IMR-90 (cell line): Measurements from ENCODE around the gene DOCK2. TPM values are rescaled to one million over a fixed set of nuclear protein-coding genes. Genes with fewer than 3 reads are reported as not detected.

ENCODE experiments used
- ATAC-seq: fragments of 200-7000 bp; cut with Tn5 transposase; 2 replicates; pipeline ENCODE4 v1.9.1; 2020; ENCODE audit warnings: low read depth, mild to moderate bottlenecking, moderate library complexity
- BruUV-seq: library from RNA; stranded (reverse); fragments of 400-500 nt; replicated peaks from 2 replicates; lab custom pipeline; 2021; lab: Mats Ljungman, UMichigan
- CTCF ChIA-PET: fragments of 300-600 bp; formaldehyde crosslinking; extraction: SDS; loops from one replicate; lab custom pipeline; 2021; ENCODE audit warnings: antibody characterized with exemption; lab: Yijun Ruan, JAX
- POLR2A ChIA-PET: fragments of 300-600 bp; sonication (Branson Sonifier 250); formaldehyde crosslinking; loops from one replicate; lab custom pipeline; 2022; ENCODE audit warnings: antibody characterized with exemption; ENCODE audit not compliant: unreplicated experiment; lab: Charles Lee
- DNase-seq: peaks from one replicate; pipeline ENCODE4 v3.0.0; 2013
- H2AFZ ChIP-seq: replicated peaks from 2 replicates; pipeline ENCODE3; 2013; ENCODE audit warnings: low read length, mild to moderate bottlenecking; ENCODE audit not compliant: poor library complexity
- H2AK5ac ChIP-seq: 2 replicates; pipeline ENCODE4 v1.6.1; 2013; ENCODE audit warnings: low read depth, low read length, inconsistent platforms
- H2AK9ac ChIP-seq: replicated peaks from 2 replicates; pipeline ENCODE3; 2013; ENCODE audit warnings: mild to moderate bottlenecking, low read depth, low read length, moderate library complexity; ENCODE audit not compliant: poor library complexity
- H2BK120ac ChIP-seq: 2 replicates; pipeline ENCODE4 v1.6.1; 2013; ENCODE audit warnings: low read depth, low read length, inconsistent platforms
- H2BK15ac ChIP-seq: 3 replicates; pipeline ENCODE4 v1.6.1; 2013; ENCODE audit warnings: low read depth, low read length, inconsistent platforms
- H2BK20ac ChIP-seq: 2 replicates; pipeline ENCODE4 v1.6.1; 2013; ENCODE audit warnings: low read depth, mild to moderate bottlenecking, inconsistent platforms, low read length, moderate library complexity
- H2BK5ac ChIP-seq: 2 replicates; pipeline ENCODE4 v1.6.1; 2013; ENCODE audit warnings: mild to moderate bottlenecking, low read depth, low read length, inconsistent platforms; ENCODE audit not compliant: poor library complexity, severe bottlenecking
- H3K14ac ChIP-seq: replicated peaks from 2 replicates; pipeline ENCODE4 v1.6.1; 2013; ENCODE audit warnings: low read depth, low read length, inconsistent platforms
- H3K18ac ChIP-seq: 2 replicates; pipeline ENCODE4 v1.6.1; 2013; ENCODE audit warnings: low read depth, low read length, control low read depth
- H3K23ac ChIP-seq: 2 replicates; pipeline ENCODE4 v1.6.1; 2013; ENCODE audit warnings: low read depth, low read length, inconsistent platforms
- H3K27ac ChIP-seq: 2 replicates; pipeline ENCODE4 v1.5.1; 2013; ENCODE audit warnings: mild to moderate bottlenecking, control low read depth, low read length; ENCODE audit not compliant: insufficient read depth
- H3K27me3 ChIP-seq: 2 replicates; pipeline ENCODE4 v1.6.1; 2013; ENCODE audit warnings: low read length; ENCODE audit not compliant: control insufficient read depth, insufficient read depth
- H3K36me3 ChIP-seq: 2 replicates; pipeline ENCODE4 v1.6.1; 2013; ENCODE audit warnings: low read length, mixed read lengths; ENCODE audit not compliant: control insufficient read depth, insufficient read depth
- H3K4ac ChIP-seq: 2 replicates; pipeline ENCODE4 v1.6.1; 2013; ENCODE audit warnings: low read depth, low read length, inconsistent platforms
- H3K4me1 ChIP-seq: 2 replicates; pipeline ENCODE4 v1.6.1; 2013; ENCODE audit warnings: low read length, mixed read lengths; ENCODE audit not compliant: control insufficient read depth, insufficient read depth
- H3K4me2 ChIP-seq: 2 replicates; pipeline ENCODE4 v1.6.1; 2013; ENCODE audit warnings: low read depth, mild to moderate bottlenecking, control low read depth, low read length, moderate library complexity
- H3K4me3 ChIP-seq: 2 replicates; pipeline ENCODE4 v1.5.1; 2013; ENCODE audit warnings: low read depth, mild to moderate bottlenecking, control low read depth, low read length, moderate library complexity; ENCODE audit not compliant: insufficient read depth
- H3K56ac ChIP-seq: 2 replicates; pipeline ENCODE4 v1.6.1; 2013; ENCODE audit warnings: low read length, inconsistent platforms; ENCODE audit not compliant: insufficient read depth; ENCODE audit errors: extremely low read depth
- H3K79me1 ChIP-seq, 2 experiments: 2 replicates each; pipeline ENCODE4 v1.6.1; 2013; ENCODE audit warnings: low read length in 2 of 2, inconsistent platforms in 1 of 2, low read depth in 1 of 2
- H3K9ac ChIP-seq: 2 replicates; pipeline ENCODE4 v1.6.1; 2013; ENCODE audit warnings: low read depth, low read length, control low read depth
- H3K9me1 ChIP-seq: 2 replicates; pipeline ENCODE4 v1.6.1; 2013; ENCODE audit warnings: low read length, inconsistent platforms; ENCODE audit not compliant: insufficient read depth
- H3K9me3 ChIP-seq: 2 replicates; pipeline ENCODE4 v1.6.1; 2013; ENCODE audit warnings: low read length; ENCODE audit not compliant: control insufficient read depth, insufficient read depth
- H4K20me1 ChIP-seq: 2 replicates; pipeline ENCODE4 v1.6.1; 2013; ENCODE audit warnings: low read length, inconsistent platforms; ENCODE audit not compliant: insufficient read depth
- H4K5ac ChIP-seq: 2 replicates; pipeline ENCODE4 v1.6.1; 2013; ENCODE audit warnings: mild to moderate bottlenecking, low read depth, low read length, control low read depth
- H4K8ac ChIP-seq, 2 experiments: 2 replicates each; pipeline ENCODE4 v1.6.1; 2013; ENCODE audit warnings: low read depth in 2 of 2, low read length in 2 of 2, control low read depth in 1 of 2, inconsistent platforms in 1 of 2
- H4K91ac ChIP-seq: 2 replicates; pipeline ENCODE4 v1.6.1; 2013; ENCODE audit warnings: low read depth, low read length, inconsistent platforms; ENCODE audit not compliant: insufficient read depth
- BHLHE40 ChIP-seq: fragments of 150-350 bp; IDR thresholded peaks from 2 replicates; pipeline ENCODE4 v1.6.1; 2016; ENCODE audit warnings: mild to moderate bottlenecking, low read depth, low read length
- CEBPB ChIP-seq: IDR thresholded peaks from 2 replicates; pipeline ENCODE4 v1.6.1; 2012; ENCODE audit warnings: low read depth, low read length, improper control_type of control experiment
- CHD1 ChIP-seq: IDR thresholded peaks from 2 replicates; pipeline ENCODE4 v1.6.1; 2012; ENCODE audit warnings: low read depth, low read length, improper control_type of control experiment
- CTCF ChIP-seq: conservative IDR thresholded peaks from 2 replicates; pipeline ENCODE4 v1.5.1; 2012; ENCODE audit warnings: mild to moderate bottlenecking, low read depth, low read length, improper control_type of control experiment
- ELK1 ChIP-seq: fragments of 150-350 bp; IDR thresholded peaks from 2 replicates; pipeline ENCODE4 v1.6.1; 2016; ENCODE audit warnings: low read depth, mild to moderate bottlenecking, low read length, moderate library complexity, borderline replicate concordance
- FOS ChIP-seq: fragments of 150-350 bp; IDR thresholded peaks from 2 replicates; pipeline ENCODE4 v1.6.1; 2016; ENCODE audit warnings: low read depth, low read length
- MAFK ChIP-seq: IDR thresholded peaks from 2 replicates; pipeline ENCODE4 v1.6.1; 2012; ENCODE audit warnings: low read depth, low read length, improper control_type of control experiment
- MAZ ChIP-seq: IDR thresholded peaks from 2 replicates; pipeline ENCODE4 v1.6.1; 2012; ENCODE audit warnings: low read depth, mild to moderate bottlenecking, low read length, improper control_type of control experiment, moderate library complexity, borderline replicate concordance
- MXI1 ChIP-seq: IDR thresholded peaks from 2 replicates; pipeline ENCODE4 v1.6.1; 2012; ENCODE audit warnings: low read depth, mild to moderate bottlenecking, low read length, moderate library complexity, borderline replicate concordance
- NFE2L2 ChIP-seq: fragments of 150-350 bp; IDR thresholded peaks from 2 replicates; pipeline ENCODE4 v1.6.1; 2016; ENCODE audit warnings: low read depth, mild to moderate bottlenecking, low read length
- POLR2A ChIP-seq: IDR thresholded peaks from 2 replicates; pipeline ENCODE4 v1.6.1; 2012; ENCODE audit warnings: mild to moderate bottlenecking, low read depth, low read length
- RAD21 ChIP-seq: IDR thresholded peaks from 2 replicates; pipeline ENCODE4 v1.6.1; 2012; ENCODE audit warnings: low read length, improper control_type of control experiment
- RFX5 ChIP-seq: IDR thresholded peaks from 2 replicates; pipeline ENCODE4 v1.8.0; 2012; ENCODE audit warnings: low read depth, mild to moderate bottlenecking, low read length, moderate library complexity
- SMC3 ChIP-seq: fragments of 150-350 bp; IDR thresholded peaks from 2 replicates; pipeline ENCODE4 v1.6.1; 2016; ENCODE audit warnings: low read depth, mild to moderate bottlenecking, antibody characterized with exemption, low read length, moderate library complexity
- USF2 ChIP-seq: fragments of 150-350 bp; IDR thresholded peaks from 2 replicates; pipeline ENCODE4 v1.6.1; 2017; ENCODE audit warnings: mild to moderate bottlenecking, antibody characterized with exemption, low read length, low read depth
- WGBS, 2 experiments: methylation state at CpG; one replicate each; pipeline versions ENCODE4 v1.1.5 to v1.1.7; 2013; ENCODE audit warnings: missing lambda C conversion rate in 2 of 2; ENCODE audit not compliant: insufficient read length in 1 of 2; ENCODE audit errors: extremely low coverage in 2 of 2; 5-methylcytosine and 5-hydroxymethylcytosine counted together
- dilution Hi-C: fragments of 300-500 bp; cut with HindIII; formaldehyde crosslinking; loops from one replicate; pipeline ENCODE4 v1.14.3; 2018; ENCODE audit warnings: low sequenced_read_pairs; ENCODE audit not compliant: unreplicated experiment
- in situ Hi-C: fragments of 300-500 bp; cut with MboI; formaldehyde crosslinking; loops from 3 replicates; pipeline ENCODE4 v1.14.3; 2019; ENCODE audit warnings: low sequenced_read_pairs, inconsistent platforms, mixed read lengths
- intact Hi-C: fragments of 100-400 bp; cut with micrococcal nuclease; formaldehyde crosslinking; loops from 2 replicates; pipeline ENCODE4 v1.10.0; 2022
- polyA plus RNA-seq, 3 experiments: library from polyadenylated mRNA; depleted of rRNA; stranded (reverse); fragments of >200 nt; gene quantifications; 2 replicates each; pipeline ENCODE4 v1.2.3, GENCODE V29; 2012; ENCODE audit warnings: low replicate concordance in 1 of 3
- total RNA-seq: library from RNA; depleted of rRNA; stranded (reverse); fragments of >200 nt; gene quantifications from 2 replicates; pipeline ENCODE4 v1.2.3, GENCODE V29; 2012

Gene DOCK2
- total and polyA plus RNA-seq, 2 of the 4 experiments (the other 2 are of a cell fraction), result 0.72 to 3.0 TPM

GRCh38 chr5:169935762-169936161 is 298.7 kb downstream of the DOCK2 start:
- Histone ChIP-seq H3K4ac (no peak overlapping the region), H3K79me1 (peaks cover 13 to 35% of the 10 kb centered on the region in 2 experiments; a peak in 3 of 4 replicates), H3K9ac (no peak overlapping the region), H3K9me3 (no peaks in the 10 kb centered on the region), H2BK20ac (no peak overlapping the region), H3K14ac (no peak overlapping the region), H3K9me1 (peaks cover 10% of the 10 kb centered on the region), H3K56ac (no peak overlapping the region), H2BK120ac (no peak overlapping the region), H3K4me3 (no peak overlapping the region), H4K91ac (no peak overlapping the region), H3K27ac (no peak overlapping the region), H3K23ac (no peak overlapping the region), H4K20me1 (no peaks in the 10 kb centered on the region), H4K5ac (no peak overlapping the region), H2BK15ac (no peak overlapping the region), H3K4me2 (no peak overlapping the region), H3K27me3 (no peaks in the 10 kb centered on the region), H3K36me3 (no peaks in the 10 kb centered on the region; the same call in 1 of the 2 replicates), H3K18ac (no peak overlapping the region), H4K8ac (no peak overlapping the region), H2AK9ac (no peak overlapping the region), H2AFZ (no peak overlapping the region), H3K4me1 (peaks cover 13% of the 10 kb centered on the region), H2BK5ac (no peak overlapping the region), H2AK5ac (no peak overlapping the region)
- CTCF ChIA-PET, result interaction anchor here (1.5 kb wide), 1 partner anchor 44 kb away, joined by 10 read pairs; the partner anchor contains the start of gene INSYN2B
- ATAC-seq, result no peak
- POLR2A ChIA-PET, result no interaction called here
- intact Hi-C loops (no loop called here), in situ Hi-C loops (no loop called here), dilution Hi-C loops (no loop called here)
- DNase-seq, result no peak
- TF ChIP-seq RAD21, result no peak
- no peak for TF ChIP-seq NFE2L2
- TF ChIP-seq CEBPB, result no peak
- no peak for TF ChIP-seq ELK1
- TF ChIP-seq CTCF, result no peak
- TF ChIP-seq MAFK, result no peak
- no peak for TF ChIP-seq FOS
- no peak for TF ChIP-seq BHLHE40
- no peak for TF ChIP-seq SMC3
- no peak for TF ChIP-seq MXI1
- no peak for TF ChIP-seq MAZ
- TF ChIP-seq RFX5, result no peak
- no peak for TF ChIP-seq POLR2A
- no peak for TF ChIP-seq CHD1
- TF ChIP-seq USF2, result no peak
- WGBS, 2 experiments, result no CpG with 5 or more reads among the region's 5 CpGs
- no TSS peak for BruUV-seq
